Sigmoid colon (tissue), 4 donors: ENCODE results near the gene MYH7B.

ENCODE experiments used
- EP300 ChIP-seq, 4 donors: sonication (generic); formaldehyde crosslinking; IDR thresholded peaks; one replicate each; pipeline ENCODE4 v1.6.1; 2017; ENCODE audit warnings: antibody characterized with exemption in 4 of 4
- POLR2A ChIP-seq, 2 donors: fragments of 450-650 bp; IDR thresholded peaks; one replicate each; pipeline ENCODE4 v1.6.1; 2016; ENCODE audit warnings: antibody characterized with exemption in 2 of 2, mild to moderate bottlenecking in 2 of 2, moderate library complexity in 2 of 2
- TF ChIP-seq, protein P1 (sequence below), 4 experiments: fragments of 450-650 bp in 3 of 4; fragments of 200-600 bp in 1 of 4; IDR thresholded peaks; one replicate each; pipeline ENCODE4 v1.5.1; 2016 to 2019; ENCODE audit warnings: antibody characterized with exemption in 4 of 4, mild to moderate bottlenecking in 3 of 4, moderate library complexity in 2 of 4

DNA sequence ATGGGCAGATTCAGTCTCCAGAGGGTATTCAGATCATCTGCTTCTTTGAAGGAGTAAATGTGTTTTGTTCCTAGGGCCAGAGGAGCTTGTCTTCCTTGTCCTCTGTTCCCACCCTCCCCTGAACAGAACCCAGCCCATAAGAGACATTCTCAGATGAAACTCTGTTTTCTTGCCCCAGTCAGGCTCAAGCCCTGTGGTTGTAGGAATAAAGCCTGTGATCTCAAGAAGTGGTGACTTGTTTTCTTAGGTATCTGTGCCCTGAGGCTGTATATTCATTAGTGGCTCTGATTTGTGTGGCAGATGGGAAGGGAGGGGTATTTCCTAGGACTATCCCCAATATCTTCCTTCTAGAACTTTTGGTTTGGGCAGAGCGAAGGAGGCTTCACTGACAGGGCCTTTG, 27.9 kb upstream of the MYH7B start:
- TF ChIP-seq, protein P1, sequence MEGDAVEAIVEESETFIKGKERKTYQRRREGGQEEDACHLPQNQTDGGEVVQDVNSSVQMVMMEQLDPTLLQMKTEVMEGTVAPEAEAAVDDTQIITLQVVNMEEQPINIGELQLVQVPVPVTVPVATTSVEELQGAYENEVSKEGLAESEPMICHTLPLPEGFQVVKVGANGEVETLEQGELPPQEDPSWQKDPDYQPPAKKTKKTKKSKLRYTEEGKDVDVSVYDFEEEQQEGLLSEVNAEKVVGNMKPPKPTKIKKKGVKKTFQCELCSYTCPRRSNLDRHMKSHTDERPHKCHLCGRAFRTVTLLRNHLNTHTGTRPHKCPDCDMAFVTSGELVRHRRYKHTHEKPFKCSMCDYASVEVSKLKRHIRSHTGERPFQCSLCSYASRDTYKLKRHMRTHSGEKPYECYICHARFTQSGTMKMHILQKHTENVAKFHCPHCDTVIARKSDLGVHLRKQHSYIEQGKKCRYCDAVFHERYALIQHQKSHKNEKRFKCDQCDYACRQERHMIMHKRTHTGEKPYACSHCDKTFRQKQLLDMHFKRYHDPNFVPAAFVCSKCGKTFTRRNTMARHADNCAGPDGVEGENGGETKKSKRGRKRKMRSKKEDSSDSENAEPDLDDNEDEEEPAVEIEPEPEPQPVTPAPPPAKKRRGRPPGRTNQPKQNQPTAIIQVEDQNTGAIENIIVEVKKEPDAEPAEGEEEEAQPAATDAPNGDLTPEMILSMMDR (IDR thresholded peaks at IDR 0.05), result no peak
- no peak for TF ChIP-seq POLR2A (IDR thresholded peaks at IDR 0.05)
- TF ChIP-seq EP300 (IDR thresholded peaks at IDR 0.05), result no peak
